ENCODE data around the gene AFF1.

The AFF1 gene

GRCh38 chr4:87060957-87061356 lies 126.1 kb downstream of the AFF1 start:
- TF ChIP-seq NFIC (IDR thresholded peaks at IDR 0.05) (no peak), EP300 (IDR thresholded peaks at IDR 0.05; ENCODE audit: borderline replicate concordance) (no peak), YY1 (IDR thresholded peaks at IDR 0.05; ENCODE audit: low read depth) (no peak), EGR1 (IDR thresholded peaks at IDR 0.05) (no peak), TAF1 (IDR thresholded peaks at IDR 0.05; ENCODE audit: low read depth) (no peak), CREB1 (IDR thresholded peaks at IDR 0.05; ENCODE audit: low read depth) (no peak), TCF12 (IDR thresholded peaks at IDR 0.05; ENCODE audit: low read depth) (no peak), TEAD4 (IDR thresholded peaks at IDR 0.05) (no peak), RAD21 (IDR thresholded peaks at IDR 0.05; ENCODE audit: low read depth) (no peak), FOXM1 (IDR thresholded peaks at IDR 0.05; ENCODE audit: borderline replicate concordance, low read depth) (no peak), CEBPB (IDR thresholded peaks at IDR 0.05) (no peak)
- TF ChIP-seq, protein P1, sequence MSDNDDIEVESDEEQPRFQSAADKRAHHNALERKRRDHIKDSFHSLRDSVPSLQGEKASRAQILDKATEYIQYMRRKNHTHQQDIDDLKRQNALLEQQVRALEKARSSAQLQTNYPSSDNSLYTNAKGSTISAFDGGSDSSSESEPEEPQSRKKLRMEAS (IDR thresholded peaks at IDR 0.05) = no peak
- TF ChIP-seq, protein P2, sequence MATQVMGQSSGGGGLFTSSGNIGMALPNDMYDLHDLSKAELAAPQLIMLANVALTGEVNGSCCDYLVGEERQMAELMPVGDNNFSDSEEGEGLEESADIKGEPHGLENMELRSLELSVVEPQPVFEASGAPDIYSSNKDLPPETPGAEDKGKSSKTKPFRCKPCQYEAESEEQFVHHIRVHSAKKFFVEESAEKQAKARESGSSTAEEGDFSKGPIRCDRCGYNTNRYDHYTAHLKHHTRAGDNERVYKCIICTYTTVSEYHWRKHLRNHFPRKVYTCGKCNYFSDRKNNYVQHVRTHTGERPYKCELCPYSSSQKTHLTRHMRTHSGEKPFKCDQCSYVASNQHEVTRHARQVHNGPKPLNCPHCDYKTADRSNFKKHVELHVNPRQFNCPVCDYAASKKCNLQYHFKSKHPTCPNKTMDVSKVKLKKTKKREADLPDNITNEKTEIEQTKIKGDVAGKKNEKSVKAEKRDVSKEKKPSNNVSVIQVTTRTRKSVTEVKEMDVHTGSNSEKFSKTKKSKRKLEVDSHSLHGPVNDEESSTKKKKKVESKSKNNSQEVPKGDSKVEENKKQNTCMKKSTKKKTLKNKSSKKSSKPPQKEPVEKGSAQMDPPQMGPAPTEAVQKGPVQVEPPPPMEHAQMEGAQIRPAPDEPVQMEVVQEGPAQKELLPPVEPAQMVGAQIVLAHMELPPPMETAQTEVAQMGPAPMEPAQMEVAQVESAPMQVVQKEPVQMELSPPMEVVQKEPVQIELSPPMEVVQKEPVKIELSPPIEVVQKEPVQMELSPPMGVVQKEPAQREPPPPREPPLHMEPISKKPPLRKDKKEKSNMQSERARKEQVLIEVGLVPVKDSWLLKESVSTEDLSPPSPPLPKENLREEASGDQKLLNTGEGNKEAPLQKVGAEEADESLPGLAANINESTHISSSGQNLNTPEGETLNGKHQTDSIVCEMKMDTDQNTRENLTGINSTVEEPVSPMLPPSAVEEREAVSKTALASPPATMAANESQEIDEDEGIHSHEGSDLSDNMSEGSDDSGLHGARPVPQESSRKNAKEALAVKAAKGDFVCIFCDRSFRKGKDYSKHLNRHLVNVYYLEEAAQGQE (IDR thresholded peaks at IDR 0.05; ENCODE audit: low read depth) = no peak

DNA sequence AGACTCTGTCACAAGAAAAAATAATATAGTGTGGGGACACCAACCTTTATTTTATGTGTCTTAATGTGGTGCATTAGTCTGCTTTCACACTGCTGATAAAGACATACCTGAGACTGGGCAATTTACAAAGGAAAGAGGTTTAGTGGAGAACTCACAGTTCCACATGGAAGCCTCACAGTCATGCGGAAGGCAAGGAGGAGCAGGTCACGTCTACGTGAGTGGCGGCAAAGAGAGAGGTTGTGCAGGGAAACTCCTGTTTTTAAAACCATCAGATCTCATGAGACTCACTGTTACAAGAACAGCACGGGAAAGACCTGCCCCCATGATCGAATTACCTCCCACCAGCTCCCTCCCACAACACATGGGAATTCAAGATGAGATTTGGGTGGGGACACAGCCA lies 130.2 kb downstream of the AFF1 start:
- TF ChIP-seq YY1 (IDR thresholded peaks at IDR 0.05; ENCODE audit: low read depth) = no peak
- TF ChIP-seq, protein P1 (IDR thresholded peaks at IDR 0.05) = no peak
- TF ChIP-seq CREB1 (IDR thresholded peaks at IDR 0.05; ENCODE audit: low read depth) = no peak
- TF ChIP-seq TEAD4 (IDR thresholded peaks at IDR 0.05) = no peak
- no peak for TF ChIP-seq EP300 (IDR thresholded peaks at IDR 0.05; ENCODE audit: borderline replicate concordance)
- TF ChIP-seq, protein P2 (IDR thresholded peaks at IDR 0.05; ENCODE audit: low read depth) = no peak
- no peak for TF ChIP-seq USF1 (IDR thresholded peaks at IDR 0.05)
- no peak for TF ChIP-seq TAF1 (IDR thresholded peaks at IDR 0.05; ENCODE audit: low read depth)
- TF ChIP-seq RAD21 (IDR thresholded peaks at IDR 0.05; ENCODE audit: low read depth) = no peak
- no peak for TF ChIP-seq ZBTB7A (IDR thresholded peaks at IDR 0.05; ENCODE audit: low read depth)
- no peak for TF ChIP-seq TCF12 (IDR thresholded peaks at IDR 0.05; ENCODE audit: low read depth)
- TF ChIP-seq CEBPB (IDR thresholded peaks at IDR 0.05) = no peak
- no peak for TF ChIP-seq NFIC (IDR thresholded peaks at IDR 0.05)
- TF ChIP-seq EGR1 (IDR thresholded peaks at IDR 0.05) = no peak
- TF ChIP-seq FOXM1 (IDR thresholded peaks at IDR 0.05; ENCODE audit: borderline replicate concordance, low read depth) = no peak

DNA sequence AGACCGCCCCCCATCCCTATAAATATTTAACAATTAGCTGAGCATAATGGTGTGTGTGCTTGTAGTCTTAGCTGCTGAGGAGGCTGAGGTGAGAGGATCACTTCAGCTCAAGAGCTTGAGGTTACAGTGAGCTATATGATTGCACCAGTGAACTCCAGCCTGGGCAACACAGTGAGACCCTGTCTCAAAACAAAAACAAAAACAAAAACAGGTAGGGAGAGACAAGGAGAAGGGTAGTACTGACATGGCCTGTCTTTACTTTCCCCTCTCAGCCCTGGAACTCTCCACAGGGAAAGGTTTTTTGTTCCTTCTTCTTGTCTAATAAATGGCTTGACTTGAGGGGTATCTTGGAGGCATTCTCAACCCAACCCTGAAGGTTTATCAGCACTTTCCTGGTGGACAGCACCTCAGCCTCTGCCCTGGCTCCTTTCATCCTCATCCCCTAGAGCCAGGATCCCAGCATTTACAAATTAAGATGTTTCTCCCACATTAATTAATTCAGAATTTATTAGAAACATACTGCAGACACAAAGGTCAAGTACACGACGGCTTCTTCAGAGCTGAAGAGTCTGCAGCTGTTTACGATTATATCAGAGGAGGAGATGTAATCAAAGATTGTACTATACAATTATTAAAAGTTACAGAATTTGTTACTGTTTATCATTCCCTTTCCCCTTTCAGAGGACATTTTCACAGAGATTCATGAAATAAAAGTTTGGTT lies 131.8 kb downstream of the AFF1 start:
- no peak for TF ChIP-seq EP300 (IDR thresholded peaks at IDR 0.05; ENCODE audit: borderline replicate concordance)
- no peak for TF ChIP-seq EGR1 (IDR thresholded peaks at IDR 0.05)
- no peak for TF ChIP-seq TEAD4 (IDR thresholded peaks at IDR 0.05)
- no peak for TF ChIP-seq ZBTB7A (IDR thresholded peaks at IDR 0.05; ENCODE audit: low read depth)
- TF ChIP-seq, protein P2 (IDR thresholded peaks at IDR 0.05; ENCODE audit: low read depth) = peak; percentile 87

DNA sequence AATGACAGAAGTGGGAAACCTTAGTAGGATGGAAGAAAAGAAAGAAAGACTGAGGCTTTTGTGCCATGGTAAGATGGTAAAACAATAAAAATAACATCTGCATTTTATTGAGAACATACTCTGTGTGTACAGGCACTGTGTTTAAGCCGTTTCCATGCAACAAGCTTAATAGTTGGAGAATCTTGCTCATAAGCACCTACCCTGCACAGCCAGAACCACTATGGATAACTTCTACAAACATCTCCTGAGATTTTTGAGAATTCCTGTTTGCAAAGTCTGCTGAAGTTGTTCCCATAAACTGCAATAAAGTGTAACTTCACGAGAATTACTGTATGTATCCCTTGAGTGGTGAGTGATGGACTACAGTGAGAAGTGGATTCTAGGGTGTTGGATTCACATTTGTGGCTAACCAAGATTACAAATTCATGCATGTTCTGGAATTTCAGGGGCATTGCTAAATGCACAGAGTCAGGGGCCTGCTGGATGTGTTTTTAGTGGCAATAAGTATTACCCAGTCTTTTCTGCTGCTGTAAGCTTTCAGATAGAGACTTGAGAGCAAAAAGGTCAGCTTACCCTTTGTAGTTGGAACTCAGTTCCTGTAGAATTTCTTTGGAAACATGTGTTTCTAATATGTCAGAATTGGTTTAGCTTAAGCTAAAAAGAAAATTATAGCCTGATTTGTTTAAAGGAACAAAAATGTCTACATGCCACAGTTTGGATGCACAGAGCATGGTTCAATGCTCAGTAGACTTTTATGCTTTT lies 132.5 kb downstream of the AFF1 start:
- no peak for TF ChIP-seq TAF1 (IDR thresholded peaks at IDR 0.05; ENCODE audit: low read depth)
- TF ChIP-seq TCF12 (IDR thresholded peaks at IDR 0.05; ENCODE audit: low read depth) = no peak
- TF ChIP-seq YY1 (IDR thresholded peaks at IDR 0.05; ENCODE audit: low read depth) = no peak
- no peak for TF ChIP-seq USF1 (IDR thresholded peaks at IDR 0.05)
- TF ChIP-seq, protein P1 (IDR thresholded peaks at IDR 0.05) = no peak
- TF ChIP-seq CEBPB (IDR thresholded peaks at IDR 0.05) = no peak
- TF ChIP-seq, protein P2 (IDR thresholded peaks at IDR 0.05; ENCODE audit: low read depth) = no peak
- no peak for TF ChIP-seq ZBTB7A (IDR thresholded peaks at IDR 0.05; ENCODE audit: low read depth)
- no peak for TF ChIP-seq CREB1 (IDR thresholded peaks at IDR 0.05; ENCODE audit: low read depth)
- no peak for TF ChIP-seq TEAD4 (IDR thresholded peaks at IDR 0.05)
- no peak for TF ChIP-seq EGR1 (IDR thresholded peaks at IDR 0.05)
- TF ChIP-seq RAD21 (IDR thresholded peaks at IDR 0.05; ENCODE audit: low read depth) = no peak
- TF ChIP-seq FOXM1 (IDR thresholded peaks at IDR 0.05; ENCODE audit: borderline replicate concordance, low read depth) = no peak
- no peak for TF ChIP-seq EP300 (IDR thresholded peaks at IDR 0.05; ENCODE audit: borderline replicate concordance)
- no peak for TF ChIP-seq NFIC (IDR thresholded peaks at IDR 0.05)
